ENCODE data around the gene MAP2K5.
"Not testable (repeated sequence)": the region's sequence is repeated elsewhere in the genome, so short reads cannot be mapped to it uniquely, and the experiment has no call there.

Gene MAP2K5

GRCh38 chr15:67672834-67673233 is 130.3 kb downstream of the MAP2K5 start:
- not testable (repeated sequence) for DNase-seq (ENCODE audit: low read depth, low spot score)

- DNase-seq (ENCODE audit: low read depth, low spot score): no peak
Measured at GRCh38 chr15:67674983-67675382, 132.5 kb downstream of the MAP2K5 start.

GRCh38 chr15:67678089-67678488 is 135.6 kb downstream of the MAP2K5 start:
- DNase-seq (ENCODE audit: low read depth, low spot score): no peak

GRCh38 chr15:67678993-67679392 is 136.5 kb downstream of the MAP2K5 start:
- DNase-seq (ENCODE audit: low read depth, low spot score): no peak

- no peak for DNase-seq (ENCODE audit: low read depth, low spot score)
Measured at GRCh38 chr15:67680641-67681040, 138.1 kb downstream of the MAP2K5 start.

- DNase-seq (ENCODE audit: low read depth, low spot score): no peak
Measured at GRCh38 chr15:67685008-67685599, 142.6 kb downstream of the MAP2K5 start.

- DNase-seq (ENCODE audit: low read depth, low spot score): no peak
Measured at GRCh38 chr15:67685716-67686115, 143.2 kb downstream of the MAP2K5 start.

- no peak for DNase-seq (ENCODE audit: low read depth, low spot score)
Measured at GRCh38 chr15:67690936-67691335, 148.4 kb downstream of the MAP2K5 start.

GRCh38 chr15:67691450-67691849 is 148.9 kb downstream of the MAP2K5 start:
- DNase-seq (ENCODE audit: low read depth, low spot score): no peak

GRCh38 chr15:67692573-67692972 is 150.1 kb downstream of the MAP2K5 start:
- DNase-seq (ENCODE audit: low read depth, low spot score): no peak

GRCh38 chr15:67696087-67696486 is 153.6 kb downstream of the MAP2K5 start:
- DNase-seq (ENCODE audit: low read depth, low spot score): no peak

- no peak for DNase-seq (ENCODE audit: low read depth, low spot score)
Measured at GRCh38 chr15:67700023-67700422, 157.5 kb downstream of the MAP2K5 start.

GRCh38 chr15:67701669-67702068 is 159.2 kb downstream of the MAP2K5 start:
- no peak for DNase-seq (ENCODE audit: low read depth, low spot score)

- DNase-seq (ENCODE audit: low read depth, low spot score): no peak
Measured at GRCh38 chr15:67707520-67708283, 165.2 kb downstream of the MAP2K5 start.

GRCh38 chr15:67708500-67708899 is 166.0 kb downstream of the MAP2K5 start:
- DNase-seq (ENCODE audit: low read depth, low spot score): no peak

- DNase-seq (ENCODE audit: low read depth, low spot score): no peak
Measured at GRCh38 chr15:67715170-67715569, 172.7 kb downstream of the MAP2K5 start.

- DNase-seq (ENCODE audit: low read depth, low spot score): no peak
Measured at GRCh38 chr15:67716171-67716570, 173.7 kb downstream of the MAP2K5 start.

GRCh38 chr15:67717776-67718175 is 175.3 kb downstream of the MAP2K5 start:
- no peak for DNase-seq (ENCODE audit: low read depth, low spot score)

- DNase-seq (ENCODE audit: low read depth, low spot score): no peak
Measured at GRCh38 chr15:67719330-67719959, 176.9 kb downstream of the MAP2K5 start.

GRCh38 chr15:67720556-67721175 is 178.2 kb downstream of the MAP2K5 start:
- no peak for DNase-seq (ENCODE audit: low read depth, low spot score)

GRCh38 chr15:67722030-67722817 is 179.7 kb downstream of the MAP2K5 start:
- no peak for DNase-seq (ENCODE audit: low read depth, low spot score)

Data from activated naive CD8-positive, alpha-beta T cell treated with anti-CD3 and anti-CD28 coated beads, Interleukin-2, amount 50 U/mL, for 16 hours (primary cell).